GM18909 (cell line): ENCODE results near the gene RHBG.

Experiments
- ATAC-seq: cut with Tn5 transposase; IDR thresholded peaks from one replicate; pipeline ENCODE4 v1.9.1; 2021; ENCODE audit warnings: mild to moderate bottlenecking; ENCODE audit not compliant: unreplicated experiment, poor library complexity

RHBG gene

GRCh38 chr1:156421939-156422601, 53.1 kb downstream of the RHBG start:
- no peak for ATAC-seq

- ATAC-seq, result no peak
Observed at GRCh38 chr1:156422602-156423091, 53.6 kb downstream of the RHBG start.

DNA sequence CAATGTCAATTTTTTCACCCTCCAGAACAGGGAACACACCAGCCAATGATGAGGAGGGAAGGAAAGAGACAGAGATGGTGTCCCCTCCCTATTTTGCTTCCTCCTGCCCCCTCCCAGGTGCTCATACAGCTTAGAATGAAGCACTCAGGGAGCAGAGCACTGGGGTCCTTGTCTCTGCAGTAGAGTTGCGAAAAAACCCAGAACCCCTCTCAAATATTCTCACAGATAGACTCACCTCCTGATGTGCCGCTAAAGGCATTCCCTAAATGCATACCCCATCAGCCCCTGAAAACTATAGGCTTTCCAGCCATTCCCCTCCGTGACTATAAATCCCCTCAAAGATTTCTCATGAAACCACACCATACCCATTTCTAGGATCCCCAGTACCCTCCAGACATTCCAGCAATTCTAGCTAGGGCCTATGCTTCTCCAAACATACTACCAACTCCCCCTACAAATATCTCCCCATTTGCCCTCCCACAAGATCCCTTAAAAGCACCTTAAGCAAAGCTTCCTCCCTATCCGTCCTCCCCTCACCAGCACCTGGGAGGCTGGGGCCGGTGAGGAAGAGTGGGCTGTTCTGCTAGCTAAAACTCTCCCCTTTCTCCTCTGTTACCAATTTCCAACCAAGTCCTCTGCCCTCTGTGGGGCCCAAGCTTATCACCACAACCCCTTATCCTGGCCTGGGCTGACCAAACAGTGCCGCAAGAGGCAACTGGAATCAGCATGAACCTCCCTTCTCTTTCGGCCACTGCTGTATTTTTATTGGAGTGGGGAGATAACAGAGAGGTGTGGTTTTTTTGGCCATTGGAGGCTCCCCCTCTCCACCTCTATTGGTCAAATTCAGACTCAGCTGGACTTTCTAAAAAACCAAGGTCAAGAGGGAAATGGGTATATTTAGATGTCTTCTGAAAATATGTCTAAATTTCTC, 54.7 kb downstream of the RHBG start:
- no peak for ATAC-seq

DNA sequence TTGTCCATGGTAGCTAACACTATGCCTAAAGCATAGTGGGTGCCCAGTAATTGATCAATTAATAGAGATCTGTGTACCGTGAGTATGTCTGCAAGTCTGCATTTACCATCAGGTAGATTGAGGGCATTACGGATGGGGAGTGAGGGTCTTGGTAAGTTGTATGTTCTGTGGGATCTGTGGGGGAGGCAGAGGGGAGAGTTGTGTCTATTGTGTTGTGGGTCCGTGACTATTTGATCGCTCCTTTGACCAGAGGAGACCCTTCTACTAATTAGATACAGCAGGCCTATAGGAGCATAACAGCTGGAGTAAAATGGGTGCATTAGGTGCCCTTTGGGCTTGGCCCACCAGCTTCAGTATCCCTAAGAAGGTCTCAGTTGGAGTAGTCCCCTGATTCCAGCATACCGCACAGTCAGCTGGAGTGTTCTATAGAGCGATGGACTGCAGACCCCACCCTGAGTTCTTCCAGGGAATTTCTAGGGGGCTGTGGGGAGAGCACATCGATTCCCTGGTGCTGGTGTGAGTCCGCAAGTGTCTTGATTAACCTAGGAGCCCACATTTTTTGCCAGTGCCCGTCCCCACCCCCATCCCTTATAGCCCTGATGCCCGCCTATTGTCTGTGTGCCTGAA, 55.9 kb downstream of the RHBG start:
- no peak for ATAC-seq

- ATAC-seq, result no peak
Observed at GRCh38 chr1:156425943-156426342, 56.9 kb downstream of the RHBG start.

- ATAC-seq, result no peak
Observed at GRCh38 chr1:156427957-156428356, 58.9 kb downstream of the RHBG start.

DNA sequence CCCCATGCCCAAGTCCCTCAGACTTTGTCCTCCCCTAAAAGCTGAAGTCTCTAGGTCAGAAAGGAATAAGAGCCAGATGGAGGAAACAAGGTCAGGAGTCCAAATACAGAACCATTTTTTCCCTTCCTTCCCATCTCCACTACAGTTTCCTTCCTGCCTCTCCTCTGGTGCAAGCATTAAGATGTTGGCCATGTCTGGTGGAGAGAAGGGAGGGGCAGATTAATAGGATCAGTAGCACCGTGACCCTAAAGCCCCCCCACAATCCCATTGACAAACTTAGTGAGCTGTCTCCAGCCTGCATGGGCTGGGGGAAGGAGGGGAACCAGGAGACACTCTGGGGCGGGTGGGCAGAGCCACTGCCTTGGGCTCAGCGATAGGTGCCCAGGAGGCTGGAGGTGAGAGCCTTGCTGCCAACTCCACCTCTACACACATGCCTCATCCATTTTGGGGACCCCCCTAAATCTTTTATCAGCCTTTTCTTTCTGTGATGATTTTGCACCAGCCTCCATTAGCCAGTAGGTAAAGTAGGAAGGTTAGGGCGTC, 59.8 kb downstream of the RHBG start:
- ATAC-seq, result no peak

DNA sequence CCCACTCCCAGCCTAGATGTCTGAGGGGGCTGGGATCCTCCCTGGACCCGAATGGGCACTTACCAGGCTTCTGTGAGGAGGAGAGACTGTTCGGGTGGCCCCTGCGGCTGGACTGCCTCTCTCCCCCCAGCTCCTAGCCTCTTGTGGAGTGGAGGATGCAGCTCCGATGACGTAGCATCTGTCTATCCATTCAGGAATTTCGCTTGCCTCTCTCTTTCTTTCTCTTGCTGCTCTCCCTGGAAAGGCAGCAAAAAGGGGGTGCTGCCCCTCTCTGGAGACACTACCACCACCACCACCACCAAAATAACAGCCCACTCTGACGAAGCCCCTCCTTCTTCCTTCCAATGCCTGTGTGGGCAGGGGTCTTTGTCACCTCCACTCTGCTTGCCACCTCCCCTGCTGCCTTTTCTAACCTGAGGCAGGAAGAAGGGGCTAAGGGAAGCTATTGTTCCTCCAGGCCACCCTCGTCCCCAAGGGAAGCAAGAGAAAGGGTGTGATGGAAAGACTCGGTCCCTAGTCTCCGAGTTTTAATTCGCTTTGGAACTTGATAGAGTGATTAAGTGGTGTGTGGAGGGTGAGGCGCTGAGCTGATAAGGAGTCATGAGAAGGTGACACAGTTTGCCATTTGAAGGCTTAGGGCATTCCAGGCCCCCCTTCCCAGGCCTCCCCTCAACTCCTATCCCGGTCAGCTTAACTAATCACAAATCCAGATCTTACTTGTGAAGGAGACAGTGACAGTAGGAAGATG, 60.5 kb downstream of the RHBG start:
- no peak for ATAC-seq

- ATAC-seq, result no peak
Observed at GRCh38 chr1:156430303-156430702, 61.3 kb downstream of the RHBG start.

GRCh38 chr1:156430866-156431265, 61.9 kb downstream of the RHBG start:
- ATAC-seq, result no peak

DNA sequence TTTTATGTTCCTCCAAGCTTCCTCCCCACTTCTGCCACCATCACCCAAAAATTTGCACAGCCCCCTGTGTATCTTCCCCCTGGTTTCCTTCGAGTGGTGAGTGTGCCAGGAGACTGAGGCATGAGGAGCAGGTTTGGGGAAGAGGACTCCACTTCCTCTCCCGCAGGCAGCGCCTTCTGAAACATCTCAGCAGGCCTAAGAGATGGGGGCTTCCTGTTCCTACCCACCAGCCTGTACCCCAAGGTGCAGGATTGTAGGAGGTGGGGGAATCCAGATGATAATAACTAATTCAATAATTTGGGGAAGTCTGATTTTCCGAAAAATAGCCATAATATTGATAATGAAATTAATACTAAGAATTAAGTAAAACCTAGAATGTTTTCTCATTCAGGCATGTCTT, 62.4 kb downstream of the RHBG start:
- ATAC-seq, result no peak

- no peak for ATAC-seq
Observed at GRCh38 chr1:156431769-156432668, 63.0 kb downstream of the RHBG start.

- ATAC-seq, result no peak
Observed at GRCh38 chr1:156432669-156433018, 63.6 kb downstream of the RHBG start.

DNA sequence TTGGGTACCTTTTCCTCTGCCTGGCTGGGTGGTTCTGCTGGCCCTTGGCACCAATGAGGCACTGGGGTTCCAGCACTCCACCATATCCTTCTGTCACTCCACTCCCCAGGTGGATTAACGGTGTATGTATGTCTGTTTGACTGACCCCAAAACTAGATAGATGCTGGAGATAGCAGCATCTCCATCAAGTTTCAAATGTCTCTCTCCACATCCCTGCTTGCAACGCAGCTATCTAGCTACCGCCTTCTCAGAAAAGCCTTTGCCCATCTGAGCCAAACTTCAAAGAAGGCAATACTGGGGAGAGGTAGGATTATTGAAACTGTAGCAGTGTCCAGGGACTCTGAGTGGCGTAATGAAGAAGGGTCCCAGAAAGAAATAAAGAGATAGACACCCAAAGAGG, 64.0 kb downstream of the RHBG start:
- no peak for ATAC-seq

DNA sequence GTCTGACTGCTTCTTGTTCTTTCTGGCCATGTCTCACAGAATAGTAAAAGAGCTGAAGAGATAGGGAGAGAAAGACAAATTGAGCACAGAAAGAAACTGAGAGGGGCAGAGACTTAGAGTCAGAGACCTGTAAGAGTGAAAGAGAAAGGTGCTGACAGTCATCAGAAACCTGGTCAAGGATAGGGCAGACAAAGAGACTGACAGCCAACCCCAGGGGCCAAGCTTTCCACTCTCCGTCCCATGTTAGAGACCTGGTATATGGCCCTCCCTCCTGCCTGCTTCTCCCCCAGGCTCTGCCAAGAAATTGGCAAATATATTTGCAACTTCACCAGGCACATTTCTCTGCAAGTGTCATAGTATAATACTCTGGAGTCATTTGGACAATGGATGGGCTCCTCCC, 64.6 kb downstream of the RHBG start:
- ATAC-seq, result no peak
